Uterus (tissue), 2 donors: ENCODE results near the gene TLE1.

Experiments used
- CTCF ChIP-seq, 4 experiments: fragments of 200-600 bp in 2 of 4; fragments of 450-650 bp in 2 of 4; sonication (generic) in 2 of 4; IDR thresholded peaks; one replicate each; pipeline ENCODE4 v1.5.1; 2016 to 2019; ENCODE audit warnings: antibody characterized with exemption in 4 of 4, mild to moderate bottlenecking in 2 of 4, moderate library complexity in 1 of 4
- POLR2A ChIP-seq, 2 donors: fragments of 450-650 bp; IDR thresholded peaks; one replicate each; pipeline ENCODE4 v1.6.1; 2016; ENCODE audit warnings: antibody characterized with exemption in 2 of 2, mild to moderate bottlenecking in 1 of 2, moderate library complexity in 1 of 2

GRCh38 chr9:81680506-81680905 lies 8.8 kb downstream of the TLE1 start:
- TF ChIP-seq CTCF (IDR thresholded peaks at IDR 0.05) (no peak), POLR2A (IDR thresholded peaks at IDR 0.05) (no peak)
